ENCODE measurements around the gene PIM3.

PIM3 gene

DNA sequence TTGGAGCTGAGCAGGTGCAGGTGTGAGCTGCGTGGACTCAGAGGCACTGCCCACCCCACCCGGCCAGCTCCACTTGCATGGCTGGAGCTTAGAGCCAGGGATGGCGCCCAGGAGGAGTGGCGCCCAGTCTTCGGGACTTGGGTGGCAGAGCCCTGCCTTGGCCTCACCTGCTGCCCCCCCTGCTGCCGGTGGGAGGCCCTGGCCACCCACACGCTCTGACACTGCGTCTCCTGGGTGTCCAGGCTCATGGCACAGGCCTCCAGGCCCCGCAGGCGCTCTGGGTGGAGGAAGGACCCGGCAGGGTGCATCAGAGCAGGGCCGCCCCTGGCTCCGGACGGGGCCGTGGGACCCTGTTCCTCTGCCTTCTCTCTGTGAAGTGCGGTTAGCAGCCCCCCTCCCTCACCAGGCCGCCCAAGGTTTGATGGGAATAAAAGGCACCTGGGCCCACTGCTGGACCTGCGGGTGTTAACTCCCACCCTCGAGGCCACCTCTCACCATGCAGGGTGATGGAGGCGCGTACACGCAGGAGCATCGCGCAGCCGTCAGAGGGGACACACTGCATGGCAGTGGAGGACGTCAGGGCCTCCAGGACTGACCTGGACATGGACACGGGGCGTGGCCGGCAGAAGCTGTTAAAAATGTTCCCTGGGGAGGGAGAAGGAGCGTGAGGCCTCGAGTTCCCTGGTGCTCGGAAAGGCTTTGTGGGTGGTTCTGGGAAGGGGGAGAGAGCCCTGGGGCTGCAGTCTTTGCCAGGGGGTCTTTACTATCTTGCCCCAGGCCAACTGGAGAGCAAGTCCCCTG, 40.2 kb downstream of the PIM3 start:
- H2AFZ ChIP-seq (ENCODE audit: low read depth, low read length, severe bottlenecking) = no peak overlapping the region
- H3K9ac ChIP-seq (ENCODE audit: low read length) = no peak overlapping the region
- H4K20me1 ChIP-seq (ENCODE audit: low read depth, low read length) = no peaks in the 10 kb centered on the region
- H3K9me3 ChIP-seq (ENCODE audit: insufficient read depth, low read length) = no peaks in the 10 kb centered on the region
- no peaks in the 10 kb centered on the region for H3F3A ChIP-seq (ENCODE audit: insufficient read depth)
- TF ChIP-seq, protein P1, sequence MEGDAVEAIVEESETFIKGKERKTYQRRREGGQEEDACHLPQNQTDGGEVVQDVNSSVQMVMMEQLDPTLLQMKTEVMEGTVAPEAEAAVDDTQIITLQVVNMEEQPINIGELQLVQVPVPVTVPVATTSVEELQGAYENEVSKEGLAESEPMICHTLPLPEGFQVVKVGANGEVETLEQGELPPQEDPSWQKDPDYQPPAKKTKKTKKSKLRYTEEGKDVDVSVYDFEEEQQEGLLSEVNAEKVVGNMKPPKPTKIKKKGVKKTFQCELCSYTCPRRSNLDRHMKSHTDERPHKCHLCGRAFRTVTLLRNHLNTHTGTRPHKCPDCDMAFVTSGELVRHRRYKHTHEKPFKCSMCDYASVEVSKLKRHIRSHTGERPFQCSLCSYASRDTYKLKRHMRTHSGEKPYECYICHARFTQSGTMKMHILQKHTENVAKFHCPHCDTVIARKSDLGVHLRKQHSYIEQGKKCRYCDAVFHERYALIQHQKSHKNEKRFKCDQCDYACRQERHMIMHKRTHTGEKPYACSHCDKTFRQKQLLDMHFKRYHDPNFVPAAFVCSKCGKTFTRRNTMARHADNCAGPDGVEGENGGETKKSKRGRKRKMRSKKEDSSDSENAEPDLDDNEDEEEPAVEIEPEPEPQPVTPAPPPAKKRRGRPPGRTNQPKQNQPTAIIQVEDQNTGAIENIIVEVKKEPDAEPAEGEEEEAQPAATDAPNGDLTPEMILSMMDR (IDR thresholded peaks at IDR 0.05; ENCODE audit: insufficient read depth, low read length, poor library complexity, severe bottlenecking) = no peak
- no peak for TF ChIP-seq EZH2phosphoT487 (conservative IDR thresholded peaks at IDR 0.05; ENCODE audit: low read length)
- H3K27ac ChIP-seq (ENCODE audit: low read depth, low read length) = no peak overlapping the region
- H3K4me3 ChIP-seq (ENCODE audit: insufficient read depth, low read length, poor library complexity, severe bottlenecking) = no peak overlapping the region
- H3K36me3 ChIP-seq (ENCODE audit: low read length) = no peaks in the 10 kb centered on the region
- H3K27me3 ChIP-seq (ENCODE audit: low read length) = no peaks in the 10 kb centered on the region
- no peaks in the 10 kb centered on the region for H3K79me2 ChIP-seq (ENCODE audit: insufficient read depth, low read length)
- H3K4me2 ChIP-seq (ENCODE audit: low read depth, low read length, poor library complexity, severe bottlenecking) = no peak overlapping the region
- no peaks in the 10 kb centered on the region for H3K9me2 ChIP-seq (replicated peaks; ENCODE audit: insufficient read depth, low read length)

- Histone ChIP-seq H3K4me3 (ENCODE audit: insufficient read depth, low read length, poor library complexity, severe bottlenecking) (no peak overlapping the region), H3K4me2 (ENCODE audit: low read depth, low read length, poor library complexity, severe bottlenecking) (no peak overlapping the region), H3K9ac (ENCODE audit: low read length) (no peak overlapping the region), H2AFZ (ENCODE audit: low read depth, low read length, severe bottlenecking) (no peak overlapping the region), H3K27me3 (ENCODE audit: low read length) (no peaks in the 10 kb centered on the region), H3F3A (ENCODE audit: insufficient read depth) (no peaks in the 10 kb centered on the region), H3K9me3 (ENCODE audit: insufficient read depth, low read length) (no peaks in the 10 kb centered on the region), H3K27ac (ENCODE audit: low read depth, low read length) (no peak overlapping the region), H4K20me1 (ENCODE audit: low read depth, low read length) (no peaks in the 10 kb centered on the region), H3K79me2 (ENCODE audit: insufficient read depth, low read length) (no peaks in the 10 kb centered on the region), H3K36me3 (ENCODE audit: low read length) (no peaks in the 10 kb centered on the region), H3K9me2 (replicated peaks; ENCODE audit: insufficient read depth, low read length) (no peaks in the 10 kb centered on the region)
- no peak for TF ChIP-seq EZH2phosphoT487 (conservative IDR thresholded peaks at IDR 0.05; ENCODE audit: low read length)
- TF ChIP-seq, protein P1 (IDR thresholded peaks at IDR 0.05; ENCODE audit: insufficient read depth, low read length, poor library complexity, severe bottlenecking) = no peak
These were observed 41.0 kb downstream of the PIM3 start for GRCh38 chr22:50001388-50002231.

DNA sequence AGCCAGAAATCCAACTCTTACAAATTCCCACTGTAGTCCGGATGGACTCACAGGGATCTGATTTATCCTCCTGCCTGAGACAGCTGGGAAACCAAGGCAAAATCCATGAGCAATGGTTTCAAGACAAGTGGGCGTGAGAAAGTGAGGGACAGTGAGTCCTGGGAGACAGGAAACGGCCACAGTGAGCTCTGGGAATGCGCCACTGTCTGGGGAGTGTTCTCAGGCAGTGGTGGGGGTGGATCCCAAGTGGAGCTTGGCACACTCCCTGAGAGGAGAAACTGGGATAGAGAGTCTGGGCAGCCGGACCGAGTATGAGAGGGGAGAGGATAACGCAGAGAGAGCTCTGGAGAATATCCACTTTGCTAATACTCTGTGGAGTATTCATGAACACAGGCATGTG, 42.2 kb downstream of the PIM3 start:
- Histone ChIP-seq H3F3A (ENCODE audit: insufficient read depth) (no peaks in the 10 kb centered on the region), H3K9me3 (ENCODE audit: insufficient read depth, low read length) (no peaks in the 10 kb centered on the region), H3K9me2 (replicated peaks; ENCODE audit: insufficient read depth, low read length) (no peaks in the 10 kb centered on the region), H3K27ac (ENCODE audit: low read depth, low read length) (no peak overlapping the region), H4K20me1 (ENCODE audit: low read depth, low read length) (no peaks in the 10 kb centered on the region), H3K9ac (ENCODE audit: low read length) (no peak overlapping the region), H3K27me3 (ENCODE audit: low read length) (no peaks in the 10 kb centered on the region), H3K4me3 (ENCODE audit: insufficient read depth, low read length, poor library complexity, severe bottlenecking) (no peak overlapping the region), H3K4me2 (ENCODE audit: low read depth, low read length, poor library complexity, severe bottlenecking) (no peak overlapping the region), H2AFZ (ENCODE audit: low read depth, low read length, severe bottlenecking) (no peak overlapping the region), H3K36me3 (ENCODE audit: low read length) (no peaks in the 10 kb centered on the region), H3K79me2 (ENCODE audit: insufficient read depth, low read length) (no peaks in the 10 kb centered on the region)
- no peak for TF ChIP-seq EZH2phosphoT487 (conservative IDR thresholded peaks at IDR 0.05; ENCODE audit: low read length)
- TF ChIP-seq, protein P1 (IDR thresholded peaks at IDR 0.05; ENCODE audit: insufficient read depth, low read length, poor library complexity, severe bottlenecking) = no peak

Data from SU-DHL-6 (cell line).